Measurements from ENCODE around the gene IQGAP3. TPM values are rescaled to one million over a fixed set of nuclear protein-coding genes. Genes with fewer than 3 reads are reported as not detected.

The IQGAP3 gene
- total RNA-seq, 2 donors from 2014 or later: 28.6 to 36.9 TPM

- Mint-ChIP-seq H3K36me3 (ENCODE audit: low read depth) (peaks cover 58% of the 10 kb centered on the region), H3K4me3 (no peak overlapping the region), H3K9me3 (no peaks in the 10 kb centered on the region), H3K27me3 (ENCODE audit: insufficient read depth) (no peaks in the 10 kb centered on the region), H3K4me1 (peaks cover 16% of the 10 kb centered on the region), H3K27ac (no peak overlapping the region)
- no peak overlapping the region for H3K27ac ChIP-seq (ENCODE audit: low read depth, low read length)
- no peak for TF ChIP-seq CTCF (conservative IDR thresholded peaks at IDR 0.05)
- no peak overlapping the region for H3K9ac ChIP-seq (ENCODE audit: extremely low read depth, low read length, poor library complexity, severe bottlenecking)
- H3K4me3 ChIP-seq (ENCODE audit: low read length): no peak overlapping the region
- H3K27me3 ChIP-seq (ENCODE audit: control insufficient read depth, insufficient read depth, low read length, poor library complexity, severe bottlenecking): no peaks in the 10 kb centered on the region
- WGBS, 2 experiments (ENCODE audit: insufficient coverage in 1 of 2, insufficient read length in 1 of 2): 91 to 95% methylated on average over 16 to 25 of the region's 25 CpGs
- H3K9me3 ChIP-seq (ENCODE audit: control insufficient read depth, low read length): no peaks in the 10 kb centered on the region
- DNase-seq: no peak
- H3K4me1 ChIP-seq (ENCODE audit: control insufficient read depth, insufficient read depth, low read length): peaks cover 7% of the 10 kb centered on the region
- H3K36me3 ChIP-seq (ENCODE audit: control insufficient read depth, insufficient read depth, low read length): peaks cover 29% of the 10 kb centered on the region
These were observed 96.5 kb downstream of the IQGAP3 start for GRCh38 chr1:156475568-156476500.

Other genes with a start within 250 kb of the IQGAP3 start
- gene CCT3, start 234.3 kb downstream of the IQGAP3 start, total RNA-seq: 100 to 1,000 TPM; 323 to 351 TPM
- gene TSACC, start 234.0 kb downstream of the IQGAP3 start, total RNA-seq: 1 to 10 TPM in 1 of 2 donors, under 1 TPM in 1; 0.62 to 1.6 TPM
- gene RHBG, start 203.4 kb downstream of the IQGAP3 start, total RNA-seq: 1 to 10 TPM; 3.9 to 4.0 TPM
- gene MEF2D, start 71.8 kb downstream of the IQGAP3 start, total RNA-seq: 10 to 100 TPM; 10.5 to 12.8 TPM
- gene TTC24, start 7.2 kb upstream of the IQGAP3 start, total RNA-seq: not detected
- 100 to 1,000 TPM in 1 of 2 donors, 10 to 100 TPM in 1; 96.0 to 129 TPM for gene NAXE, start 19.2 kb upstream of the IQGAP3 start, total RNA-seq
- 10 to 100 TPM; 23.0 to 34.4 TPM for gene GPATCH4, start 28.9 kb upstream of the IQGAP3 start, total RNA-seq
- gene HAPLN2, start 46.9 kb upstream of the IQGAP3 start, total RNA-seq: 1 to 10 TPM in 1 of 2 donors, under 1 TPM in 1; 0.42 to 2.8 TPM
- under 1 TPM in 1 of 2 donors, not detected in 1; 0.31 TPM for gene BCAN, start 69.6 kb upstream of the IQGAP3 start, total RNA-seq
- 100 to 1,000 TPM in 1 of 2 donors, 10 to 100 TPM in 1; 65.8 to 103 TPM for gene NES, start 104.8 kb upstream of the IQGAP3 start, total RNA-seq
- gene CRABP2, start 133.0 kb upstream of the IQGAP3 start, total RNA-seq: 100 to 1,000 TPM; 243 to 780 TPM
- gene METTL25B, start 155.9 kb upstream of the IQGAP3 start, total RNA-seq: 10 to 100 TPM; 25.9 to 35.5 TPM
- gene ISG20L2, start 156.2 kb upstream of the IQGAP3 start, total RNA-seq: 10 to 100 TPM; 37.2 to 39.9 TPM
- gene MRPL24, start 168.5 kb upstream of the IQGAP3 start, total RNA-seq: 10 to 100 TPM; 32.2 to 35.5 TPM
- 100 to 1,000 TPM; 493 to 495 TPM for gene HDGF, start 179.1 kb upstream of the IQGAP3 start, total RNA-seq
- gene PRCC, start 195.0 kb upstream of the IQGAP3 start, total RNA-seq: 100 to 1,000 TPM; 108 to 111 TPM
- gene SH2D2A, start 244.3 kb upstream of the IQGAP3 start, total RNA-seq: 1 to 10 TPM; 2.4 to 7.7 TPM

Measured in endodermal cell (in vitro differentiated cells).